Brain microvascular endothelial cell (primary cell): ENCODE results near the gene HOXA10.

ENCODE experiments used
- DNase-seq: peaks from one replicate; pipeline ENCODE4 v3.0.0-alpha.2; 2020
- H3K27ac ChIP-seq: fragments of 250-450 bp; sonication (Bioruptor Pico); 2 replicates; pipeline ENCODE4 v1.5.1; 2020; ENCODE audit warnings: mild to moderate bottlenecking, moderate library complexity
- H3K27me3 ChIP-seq: fragments of 250-450 bp; sonication (Bioruptor Pico); replicated peaks from 2 replicates; pipeline ENCODE4 v1.5.1; 2020; ENCODE audit warnings: mild to moderate bottlenecking
- H3K36me3 ChIP-seq: fragments of 250-450 bp; sonication (Bioruptor Pico); replicated peaks from 2 replicates; pipeline ENCODE4 v1.5.1; 2020; ENCODE audit warnings: mild to moderate bottlenecking
- H3K4me3 ChIP-seq: 2 replicates; pipeline ENCODE4 v1.5.1; 2011; ENCODE audit warnings: low read depth, mild to moderate bottlenecking, control low read depth, low read length, moderate library complexity
- CTCF ChIP-seq: IDR thresholded peaks from 2 replicates; pipeline ENCODE4 v1.5.1; 2011; ENCODE audit warnings: low read depth, mild to moderate bottlenecking, moderate library complexity, low read length, control low read depth, inconsistent platforms; ENCODE audit errors: missing control alignments
- in situ Hi-C: cut with HindIII; loops from 2 replicates; pipeline ENCODE4 v1.10.0; 2017; ENCODE audit warnings: low sequenced_read_pairs, low pct_ligation_motif_present

HOXA10 gene

GRCh38 chr7:27189997-27190748, 16.1 kb upstream of the HOXA10 start:
- Histone ChIP-seq H3K27me3 (peaks cover 98% of the 10 kb centered on the region), H3K27ac (no peak overlapping the region), H3K4me3 (no peak overlapping the region), H3K36me3 (no peaks in the 10 kb centered on the region)
- no peak for TF ChIP-seq CTCF
- in situ Hi-C loops = no loop called here
- DNase-seq = no peak

GRCh38 chr7:27189295-27189996, 15.3 kb upstream of the HOXA10 start:
- no peak overlapping the region for H3K4me3 ChIP-seq
- H3K27me3 ChIP-seq = peaks cover 98% of the 10 kb centered on the region
- no peak overlapping the region for H3K27ac ChIP-seq
- DNase-seq = no peak
- H3K36me3 ChIP-seq = no peaks in the 10 kb centered on the region
- TF ChIP-seq CTCF = no peak
- in situ Hi-C loops = no loop called here

GRCh38 chr7:27188386-27189294, 14.5 kb upstream of the HOXA10 start:
- in situ Hi-C loops = no loop called here
- Histone ChIP-seq H3K27ac (no peak overlapping the region), H3K27me3 (peaks cover 98% of the 10 kb centered on the region), H3K36me3 (no peaks in the 10 kb centered on the region), H3K4me3 (no peak overlapping the region)
- DNase-seq = no peak
- no peak for TF ChIP-seq CTCF

GRCh38 chr7:27187475-27188385, 13.6 kb upstream of the HOXA10 start:
- H3K27me3 ChIP-seq = peaks cover 97% of the 10 kb centered on the region
- no peak for DNase-seq
- H3K27ac ChIP-seq = no peak overlapping the region
- H3K4me3 ChIP-seq = no peak overlapping the region
- in situ Hi-C loops = no loop called here
- H3K36me3 ChIP-seq = no peaks in the 10 kb centered on the region
- TF ChIP-seq CTCF = no peak
